GM18519 (cell line): ENCODE results near the gene HAPSTR1.
"Not testable (repeated sequence)": the region's sequence is repeated elsewhere in the genome, so short reads cannot be mapped to it uniquely, and the experiment has no call there.

Experiments
- ATAC-seq: cut with Tn5 transposase; IDR thresholded peaks from one replicate; pipeline ENCODE4 v1.9.1; 2021; ENCODE audit warnings: mild to moderate bottlenecking, moderate library complexity; ENCODE audit not compliant: unreplicated experiment, low FRiP score

Gene HAPSTR1

DNA sequence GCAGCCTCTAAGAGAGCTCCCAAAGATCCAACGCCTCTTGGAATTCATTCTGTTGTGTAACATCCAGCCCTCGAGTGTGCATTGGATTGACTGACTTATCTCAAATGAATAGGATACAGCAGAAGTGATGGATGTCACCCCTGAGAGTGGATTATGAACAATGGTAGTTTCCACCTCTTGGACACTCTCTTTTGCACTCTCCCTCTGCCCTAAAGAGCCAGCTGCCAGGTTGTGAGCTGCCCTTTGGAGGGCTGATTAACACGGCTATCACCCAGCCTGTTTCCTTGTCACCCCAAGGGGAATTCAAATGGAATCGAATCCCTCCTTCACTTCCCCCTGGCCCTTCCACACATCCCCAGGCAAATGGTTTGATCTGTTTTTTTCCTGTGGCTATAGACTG is 21.2 kb upstream of the HAPSTR1 start:
- ATAC-seq = no peak

DNA sequence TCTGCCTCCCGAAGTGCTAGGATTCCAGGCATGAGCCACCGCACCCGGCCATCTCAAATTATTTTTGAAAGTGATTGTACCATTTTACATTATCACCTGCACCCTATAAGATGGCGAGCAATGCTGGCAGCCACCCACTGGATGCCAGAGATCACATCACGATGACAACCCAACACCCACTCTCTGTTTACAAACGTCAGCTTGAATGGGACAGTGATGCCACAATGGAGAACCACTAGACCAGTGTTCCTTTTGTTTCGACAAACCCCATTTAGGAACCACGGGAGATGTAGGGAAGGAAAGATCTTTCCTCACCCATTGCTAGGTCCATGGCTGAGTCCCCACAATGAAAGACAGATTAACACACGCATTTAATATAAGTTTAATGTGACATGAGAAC is 20.1 kb upstream of the HAPSTR1 start:
- ATAC-seq = no peak

DNA sequence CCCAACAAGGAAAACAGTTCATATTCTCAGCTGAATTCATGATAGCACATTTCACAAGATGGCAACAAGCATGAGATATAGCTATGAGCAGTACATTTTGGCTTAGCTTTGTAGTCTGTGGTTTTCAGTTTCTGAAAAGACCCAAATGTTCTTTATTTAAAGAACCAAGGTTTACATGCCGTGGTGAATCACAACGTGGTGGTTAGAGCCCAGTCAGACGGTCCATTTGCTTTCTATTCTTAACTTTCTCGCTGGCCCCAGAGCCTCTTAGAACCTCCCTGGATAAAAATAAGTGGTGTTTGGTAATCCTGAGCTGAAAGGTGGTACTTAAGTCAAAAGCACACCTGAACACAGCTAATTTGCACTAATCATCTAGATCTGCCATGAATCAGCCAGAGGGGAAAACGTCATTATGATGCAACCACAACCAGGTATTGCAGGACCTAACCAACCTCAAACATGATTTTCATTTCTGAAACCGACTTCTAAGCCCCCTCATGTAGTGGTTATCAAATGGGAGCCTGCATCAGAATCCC is 18.6 kb upstream of the HAPSTR1 start:
- ATAC-seq = no peak

DNA sequence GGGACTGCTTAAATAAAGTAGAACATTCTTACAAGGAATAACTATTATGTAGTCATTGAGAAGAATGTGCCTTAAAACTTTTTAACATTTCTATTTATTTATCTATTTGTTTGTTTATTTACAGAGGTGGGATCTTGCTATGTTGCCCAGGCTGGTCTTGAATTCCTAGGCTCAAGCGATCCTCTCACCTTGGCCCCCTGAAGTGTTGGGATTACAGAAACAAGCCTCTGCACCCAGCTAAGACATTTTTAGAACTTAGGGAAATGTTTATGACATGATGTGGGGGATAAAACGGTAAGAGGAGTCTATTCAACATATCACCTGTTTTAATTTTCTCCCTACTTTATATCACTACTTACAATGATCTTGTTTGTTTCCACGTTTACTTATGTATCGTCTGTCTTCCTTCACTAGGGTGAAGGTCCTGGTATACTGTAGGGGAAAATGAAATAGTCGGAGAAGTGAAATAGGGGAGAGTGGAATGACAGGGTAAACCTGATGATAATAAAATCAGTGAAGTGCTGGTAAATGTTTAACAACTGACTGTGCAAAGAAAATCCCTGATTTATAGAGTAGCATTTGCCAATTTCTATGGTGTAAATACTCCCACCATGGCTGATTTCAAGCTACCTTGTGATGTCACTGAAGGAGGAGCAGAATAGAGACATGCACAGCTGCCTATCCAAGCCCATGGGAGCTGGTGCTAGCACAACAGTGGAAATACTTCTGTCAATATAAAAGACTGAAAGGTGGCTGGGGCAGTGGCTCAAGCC is 16.0 kb upstream of the HAPSTR1 start:
- ATAC-seq = no peak

DNA sequence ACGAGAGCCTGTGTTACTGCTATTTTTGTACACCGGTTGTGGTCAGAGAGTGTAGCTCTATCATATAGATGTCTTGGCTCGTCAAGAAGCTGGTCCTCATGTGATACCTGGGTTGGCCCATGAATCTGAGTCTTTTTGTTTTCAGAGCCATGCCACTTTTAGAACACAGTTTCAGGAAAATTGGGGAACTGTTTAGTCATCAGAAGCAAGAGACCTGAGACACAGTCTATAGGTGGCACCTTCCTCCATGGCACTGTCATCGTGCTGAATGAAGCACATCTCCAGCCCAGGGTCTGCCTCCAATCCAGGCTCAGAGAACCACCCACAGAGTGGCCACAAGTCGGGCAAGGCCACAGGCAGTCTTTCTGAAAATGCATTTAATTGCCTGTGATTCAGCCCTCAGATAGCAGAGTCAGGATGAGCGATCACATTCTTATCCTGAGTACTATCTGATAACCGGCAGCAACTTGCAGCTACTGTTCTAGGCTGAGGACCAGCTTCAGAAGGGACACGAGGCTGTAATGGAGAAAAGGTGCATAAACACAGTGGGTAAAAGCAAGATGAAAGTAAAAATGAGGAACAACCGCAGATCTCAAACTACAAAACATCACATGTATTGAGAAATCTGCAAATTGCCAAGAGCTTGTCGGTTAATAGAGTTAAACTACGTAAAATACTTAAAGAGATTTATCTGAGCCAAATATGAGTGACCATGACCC is 14.2 kb upstream of the HAPSTR1 start:
- no peak for ATAC-seq

DNA sequence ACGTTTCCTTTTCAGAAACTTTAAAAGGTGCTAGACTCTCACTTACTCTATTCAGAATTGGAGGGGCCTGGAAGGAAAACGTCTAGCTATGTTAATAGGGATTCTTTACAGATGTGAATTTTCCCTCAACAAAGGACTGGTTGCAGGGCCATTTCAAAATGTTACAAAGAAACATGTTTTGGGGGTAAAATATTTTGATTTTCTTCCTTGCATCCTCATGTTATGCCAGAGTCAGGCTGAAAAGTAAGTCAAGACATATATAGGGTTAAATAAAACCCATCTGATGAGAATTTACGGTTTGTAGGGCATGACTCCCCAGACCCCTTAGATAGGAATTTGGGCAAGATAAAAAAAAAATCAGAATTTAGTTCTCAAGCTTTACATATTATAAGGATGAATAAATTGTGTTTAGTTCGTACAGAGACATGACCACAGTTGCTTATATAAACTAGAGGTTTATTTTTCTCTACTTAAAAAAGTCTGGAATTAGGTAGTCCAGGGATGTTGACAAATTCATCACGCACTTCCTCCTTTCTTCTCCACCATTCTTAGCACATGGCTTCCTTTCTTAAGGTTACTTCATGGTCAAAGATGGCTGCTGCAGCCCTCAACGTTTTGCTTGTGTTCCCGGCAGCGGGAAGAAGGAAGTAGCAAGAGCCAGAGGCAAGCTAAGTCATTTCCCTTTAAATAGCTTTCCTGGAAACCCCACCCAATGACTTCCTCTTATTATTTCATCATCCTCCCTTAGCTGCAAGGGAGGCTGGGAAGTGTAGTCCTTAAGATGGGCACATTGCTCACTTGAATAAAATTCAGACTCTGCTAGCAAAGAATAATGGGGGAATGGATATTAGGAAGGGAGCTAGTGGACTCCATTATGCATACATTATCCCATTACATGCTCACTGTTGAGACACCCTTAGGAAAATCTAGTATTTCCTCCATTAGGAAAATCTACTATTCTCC is 12.7 kb upstream of the HAPSTR1 start:
- ATAC-seq = not testable (repeated sequence)

DNA sequence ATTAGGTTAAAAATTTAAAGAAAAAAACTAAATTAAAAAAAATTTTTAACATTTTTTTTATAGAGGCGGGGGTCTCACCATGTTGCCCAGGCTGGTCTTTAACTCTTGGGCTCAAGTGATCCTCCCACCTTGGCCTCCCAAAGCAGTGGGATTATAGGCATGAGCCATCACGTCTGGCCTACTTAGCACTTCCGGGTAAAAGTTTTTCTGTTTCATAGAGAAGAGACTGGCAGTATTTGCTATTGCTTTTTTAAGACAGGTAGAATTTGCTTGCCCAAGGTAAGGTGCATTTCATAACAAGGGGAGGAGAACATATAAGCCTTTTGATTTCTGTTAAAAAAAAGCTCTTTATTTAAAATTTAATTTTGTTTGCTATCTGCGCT is 12.0 kb upstream of the HAPSTR1 start:
- ATAC-seq = no peak

DNA sequence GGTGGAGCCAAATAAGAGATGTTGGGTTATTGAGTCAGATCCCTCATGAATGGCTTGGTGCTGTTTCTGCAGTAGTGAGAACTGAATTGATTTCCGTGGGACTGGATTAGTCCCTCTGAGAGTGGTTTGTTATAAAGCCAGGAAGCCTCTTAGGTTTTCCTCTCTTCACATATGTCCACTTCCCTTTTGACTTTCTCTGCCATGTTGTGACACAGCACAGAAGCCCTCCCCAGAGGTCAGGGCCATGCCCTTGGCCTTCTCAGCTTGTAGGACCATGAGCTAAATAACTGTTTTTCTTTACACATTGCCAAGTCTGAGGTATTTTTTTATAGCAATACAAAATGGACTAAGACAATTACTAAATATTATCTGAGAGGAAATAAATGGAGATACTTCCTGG is 10.3 kb upstream of the HAPSTR1 start:
- no peak for ATAC-seq

DNA sequence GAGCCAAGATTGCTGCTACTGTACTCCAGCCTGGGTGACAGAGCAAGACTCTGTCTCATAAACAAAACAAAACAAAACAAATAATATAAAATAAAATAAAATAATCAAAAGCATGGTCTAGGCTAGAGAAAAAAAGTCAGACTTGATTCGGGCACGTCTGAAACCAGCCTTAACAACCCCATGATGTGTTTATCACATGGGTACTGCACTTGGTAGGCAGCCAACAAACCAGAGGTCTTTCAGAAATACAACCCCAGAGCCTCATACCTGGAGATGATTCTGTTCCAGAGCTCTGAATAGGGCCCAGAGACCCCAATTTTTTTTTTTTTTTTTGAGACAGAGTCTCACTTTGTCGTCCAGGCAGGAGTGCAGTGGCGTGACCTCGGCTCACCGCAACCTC is 9.6 kb upstream of the HAPSTR1 start:
- ATAC-seq = no peak

DNA sequence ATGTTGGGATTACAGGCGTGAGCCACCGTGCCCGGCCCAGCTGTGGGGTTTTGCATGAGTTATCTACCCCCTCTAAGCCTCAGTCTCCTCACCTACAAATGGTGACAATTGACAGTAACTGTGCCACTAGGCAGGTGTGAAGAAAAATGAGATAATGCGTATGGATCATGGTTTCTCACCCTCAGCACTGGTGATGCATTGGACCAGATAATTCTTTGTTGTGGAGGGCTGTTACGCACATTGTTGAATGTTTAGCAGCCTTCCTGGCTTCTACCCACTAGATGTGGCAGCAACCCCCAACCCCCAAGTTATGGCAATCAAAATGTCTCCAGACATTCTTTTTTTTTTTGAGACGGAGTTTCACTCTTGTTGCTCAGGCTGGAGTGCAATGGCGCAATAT is 9.0 kb upstream of the HAPSTR1 start:
- ATAC-seq = no peak

DNA sequence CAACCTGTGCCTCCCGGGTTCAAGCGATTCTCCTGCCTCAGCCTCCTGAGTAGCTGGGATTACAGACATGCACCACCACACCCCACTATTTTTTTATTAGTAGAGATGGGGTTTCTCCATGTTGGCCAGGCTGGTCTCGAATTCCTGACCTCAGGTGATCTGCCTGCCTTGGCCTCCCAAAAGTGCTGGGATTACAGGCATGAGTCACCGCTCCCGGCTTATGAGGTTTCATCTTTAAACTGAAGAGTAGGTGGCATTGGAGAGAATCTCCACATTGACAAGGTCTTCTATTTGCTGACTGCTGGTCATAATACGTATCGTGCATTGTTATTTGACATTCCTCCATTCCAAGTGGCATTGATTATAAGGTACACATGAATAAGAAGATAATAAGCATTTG is 3.7 kb upstream of the HAPSTR1 start:
- not testable (repeated sequence) for ATAC-seq

DNA sequence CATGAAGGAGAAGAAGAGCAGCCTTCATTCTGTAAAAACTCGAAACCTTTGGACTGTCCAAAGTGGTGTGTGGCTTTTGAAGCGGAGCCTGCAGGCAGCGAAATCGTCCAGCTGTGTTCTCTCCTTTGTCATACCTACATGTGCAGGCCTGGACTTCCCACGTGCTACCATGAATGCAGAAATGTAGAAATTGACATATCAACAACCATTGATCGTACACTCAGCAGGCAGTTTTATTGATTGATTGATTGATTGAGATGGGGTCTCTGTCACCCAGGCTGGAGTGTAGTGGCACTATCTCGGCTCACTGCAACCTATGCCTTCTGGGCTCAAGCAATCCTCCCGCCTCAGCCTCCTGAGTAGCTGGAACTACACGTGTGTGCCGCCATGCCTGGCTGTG is 2.6 kb upstream of the HAPSTR1 start:
- no peak for ATAC-seq

DNA sequence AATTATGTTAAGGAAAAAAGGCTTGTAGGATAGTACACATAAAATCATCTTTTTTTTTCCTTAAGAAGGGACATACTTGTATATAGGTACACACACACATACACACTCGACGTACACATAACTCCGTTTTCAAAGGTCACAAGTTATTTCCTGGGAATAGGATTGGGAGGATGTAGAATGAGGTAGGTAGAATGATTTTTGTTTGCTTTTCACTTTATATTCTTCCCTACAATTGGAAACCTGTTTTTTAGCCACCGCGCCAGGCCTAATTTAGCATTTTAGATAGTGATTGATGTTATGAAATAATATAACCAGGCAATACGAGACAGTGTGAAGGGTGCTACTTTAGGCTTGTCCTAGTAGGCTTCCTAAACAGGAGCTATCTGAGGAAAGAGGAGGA is 1.8 kb upstream of the HAPSTR1 start:
- ATAC-seq = no peak

DNA sequence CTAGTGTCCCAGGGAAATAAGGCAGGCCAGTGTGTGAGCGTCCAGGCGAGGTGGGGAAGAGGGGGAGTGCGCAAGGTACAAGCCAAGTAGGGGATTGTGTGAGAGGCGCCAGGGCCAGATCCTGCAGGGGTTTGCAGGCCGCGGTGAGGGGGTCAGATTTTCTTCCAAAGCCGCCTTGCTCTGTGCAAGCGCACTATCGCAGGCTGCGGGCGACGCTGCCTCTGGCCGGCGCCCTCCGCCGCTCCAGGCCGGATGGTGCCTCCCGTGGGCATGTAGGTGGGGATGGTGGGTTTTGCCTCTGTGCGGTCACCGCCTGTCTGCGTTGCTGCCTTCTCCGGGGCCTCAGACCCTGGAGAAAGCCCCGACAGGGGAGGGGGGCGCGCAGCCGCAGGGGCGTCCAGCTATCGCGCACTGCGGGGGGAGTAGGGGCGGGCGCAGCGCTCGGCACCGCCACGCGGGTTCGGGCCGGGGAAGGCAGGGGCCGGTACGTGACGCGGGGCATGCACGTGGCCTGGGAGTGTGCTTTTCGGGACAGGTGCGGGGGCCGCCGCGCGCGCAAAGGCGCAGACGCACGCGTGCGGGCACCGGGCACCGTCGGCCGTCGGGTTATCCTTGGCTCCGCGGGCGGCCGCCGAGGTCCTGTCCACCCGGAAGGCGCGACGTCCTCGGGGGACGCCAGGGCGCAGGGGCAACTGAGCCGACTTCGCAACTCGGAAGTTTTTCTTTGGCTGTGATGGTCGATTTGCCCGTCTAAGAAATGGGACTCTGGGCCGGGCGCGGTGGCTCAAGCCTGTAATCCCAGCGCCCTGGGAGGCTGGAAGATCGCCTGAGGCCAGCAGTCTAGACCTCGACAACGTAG is 1.1 kb upstream of the HAPSTR1 start:
- no peak for ATAC-seq

DNA sequence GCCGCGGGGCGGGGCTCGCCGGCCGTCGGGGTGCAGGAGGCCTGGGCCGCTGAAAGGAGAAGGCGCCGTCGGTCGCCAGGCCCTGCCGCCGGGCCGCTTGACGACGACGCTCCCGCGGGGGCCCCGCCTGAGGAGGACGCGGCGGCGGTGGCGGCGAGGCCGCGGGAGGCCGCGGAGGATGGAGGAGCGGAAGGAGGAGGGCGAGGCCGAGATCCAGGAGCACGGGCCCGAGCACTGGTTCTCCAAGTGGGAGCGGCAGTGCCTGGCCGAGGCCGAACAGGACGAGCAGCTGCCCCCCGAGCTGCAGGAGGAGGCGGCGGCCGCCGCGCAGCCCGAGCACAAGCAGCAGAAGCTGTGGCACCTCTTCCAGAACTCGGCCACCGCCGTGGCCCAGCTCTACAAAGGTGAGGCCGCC is 430 bp downstream of the HAPSTR1 start:
- ATAC-seq = peak; percentile 8

DNA sequence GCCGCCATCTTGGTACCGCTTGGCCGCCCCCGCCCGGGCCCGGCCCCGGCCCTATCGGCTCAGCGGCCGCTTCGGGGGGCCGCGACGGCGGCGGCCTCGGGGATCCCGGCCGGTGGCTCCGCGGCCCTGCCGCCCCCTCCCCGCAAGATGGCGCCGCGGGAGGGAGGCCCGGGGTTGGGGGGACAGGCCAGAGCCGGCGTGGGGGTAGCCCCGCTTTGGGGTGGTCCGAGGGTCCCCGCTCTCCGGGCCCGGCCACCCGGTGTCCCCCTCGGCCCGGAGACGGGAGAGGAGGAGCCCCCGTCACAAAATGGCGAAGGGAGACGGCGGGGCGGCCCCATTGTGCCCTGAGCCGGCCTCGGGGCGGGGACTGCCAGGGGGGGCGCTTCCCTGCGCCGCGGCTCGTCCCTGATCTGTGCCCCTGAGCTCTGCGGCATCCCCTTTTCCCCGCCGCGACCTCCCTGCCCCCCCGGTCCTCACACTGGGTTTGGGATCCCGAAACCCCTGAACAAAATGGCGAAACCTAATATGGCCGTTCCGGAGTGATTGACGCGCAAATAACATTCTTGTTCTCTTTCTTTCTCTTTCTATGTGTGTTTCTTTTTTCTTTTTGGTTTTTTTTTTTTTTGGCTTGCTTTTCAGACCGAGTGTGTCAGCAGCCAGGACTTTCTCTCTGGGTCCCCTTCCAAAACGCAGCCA is 986 bp downstream of the HAPSTR1 start:
- no peak for ATAC-seq

DNA sequence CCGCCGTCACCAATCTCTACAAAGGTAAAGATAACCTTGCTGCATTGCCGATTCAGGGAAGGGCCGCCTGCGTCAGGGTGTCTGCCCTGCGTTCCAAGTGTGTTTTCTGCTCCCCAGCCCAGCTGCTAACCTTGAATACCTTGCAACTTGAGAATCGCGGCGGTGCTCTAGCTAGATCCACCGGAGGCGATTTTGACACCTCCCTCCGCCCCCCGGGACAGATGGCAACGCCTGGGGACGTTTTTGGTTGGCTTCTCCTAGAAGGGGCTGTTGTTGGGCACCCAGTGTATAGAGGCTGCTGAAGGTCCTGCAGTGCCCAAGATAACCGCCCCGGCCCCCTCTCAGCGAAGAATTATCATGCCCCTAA is 1.5 kb downstream of the HAPSTR1 start:
- ATAC-seq = no peak

DNA sequence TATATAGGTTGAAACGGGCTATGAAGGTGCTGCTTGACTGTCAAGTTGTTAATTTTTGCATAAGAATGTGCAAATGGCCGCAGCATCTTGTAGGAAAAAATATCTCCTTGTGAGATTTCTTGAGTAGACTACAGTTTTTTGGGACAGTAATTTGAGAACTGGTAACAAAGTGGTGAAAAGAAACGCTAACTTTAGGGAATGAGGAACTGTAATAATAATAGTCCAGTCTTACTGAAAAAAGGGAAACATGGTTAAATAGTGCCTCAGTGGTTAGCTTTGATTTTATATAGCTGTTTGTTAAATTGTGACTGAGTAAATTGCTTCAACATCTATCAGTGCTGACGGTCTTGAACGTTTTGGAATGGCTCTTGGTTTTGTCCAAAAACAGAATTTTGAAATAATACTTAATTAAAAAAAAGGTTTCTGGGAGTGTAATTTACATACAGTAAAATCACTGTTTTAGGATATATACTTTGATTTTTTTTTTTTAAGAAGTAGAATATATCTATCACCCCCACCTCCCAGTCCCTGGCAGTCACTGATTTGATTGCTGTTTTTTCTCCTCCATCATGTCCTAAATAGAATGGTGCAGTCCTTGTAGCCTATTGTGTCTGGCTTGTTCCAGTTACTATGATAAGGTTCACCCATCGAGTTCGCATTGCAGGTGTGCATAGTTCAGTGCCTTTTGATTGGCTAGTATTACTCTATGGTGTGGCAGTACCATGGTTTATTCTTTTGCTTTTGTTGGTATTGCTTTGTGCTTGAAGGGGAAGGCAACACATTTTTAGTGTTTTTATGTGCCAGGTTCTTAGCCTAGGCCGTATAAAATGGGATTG is 2.8 kb downstream of the HAPSTR1 start:
- ATAC-seq = no peak

DNA sequence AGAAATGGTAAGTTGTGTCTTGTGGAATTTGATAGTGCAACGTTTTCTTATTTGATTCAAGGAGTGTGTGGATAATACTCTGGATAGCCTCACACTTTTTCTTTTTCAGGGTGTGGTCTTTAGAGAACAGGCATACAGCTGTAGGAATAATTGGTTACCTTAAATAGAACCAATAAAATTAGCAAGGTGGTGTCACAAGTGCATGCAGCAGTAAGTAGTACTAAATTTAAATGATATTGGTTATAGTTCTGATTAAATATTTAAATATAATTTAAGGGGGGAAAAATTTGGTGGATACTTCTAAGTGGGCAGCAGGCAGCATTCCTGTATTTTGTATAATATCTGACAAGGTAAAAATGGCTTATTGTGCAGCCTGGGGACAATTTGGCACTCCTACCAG is 3.7 kb downstream of the HAPSTR1 start:
- no peak for ATAC-seq
